ENCODE data around the gene MAN1A1. TPM values are rescaled to one million over a fixed set of nuclear protein-coding genes. Genes with fewer than 3 reads are reported as not detected.

The MAN1A1 gene
- polyA plus RNA-seq, 1 donor from 2014 or later = 4.6 TPM

GRCh38 chr6:119176445-119176844 is 173.1 kb downstream of the MAN1A1 start:
- Histone ChIP-seq H3K36me3 (ENCODE audit: insufficient read depth, low read length) (no peaks in the 10 kb centered on the region), H3K27ac (ENCODE audit: low read length) (no peak overlapping the region), H4K20me1 (ENCODE audit: insufficient read depth) (no peaks in the 10 kb centered on the region), H3K9me2 (ENCODE audit: insufficient read depth, low read length) (no peaks in the 10 kb centered on the region), H3K4me2 (ENCODE audit: low read length) (no peak overlapping the region), H3K4me3 (ENCODE audit: low read length) (no peak overlapping the region), H3F3A (ENCODE audit: insufficient read depth, low read length, poor library complexity, severe bottlenecking) (no peaks in the 10 kb centered on the region), H3K9ac (ENCODE audit: low read length) (no peak overlapping the region), H2AFZ (ENCODE audit: low read depth, low read length) (no peak overlapping the region), H3K27me3 (ENCODE audit: insufficient read depth, low read depth, low read length) (no peaks in the 10 kb centered on the region), H3K9me3 (ENCODE audit: low read length) (no peaks in the 10 kb centered on the region), H3K79me2 (replicated peaks; ENCODE audit: insufficient read depth, low read length) (no peaks in the 10 kb centered on the region)
- no peak for TF ChIP-seq EZH2 (IDR thresholded peaks at IDR 0.05; ENCODE audit: borderline replicate concordance, insufficient read depth, low read length, poor library complexity, severe bottlenecking)
- TF ChIP-seq CTCF (IDR thresholded peaks at IDR 0.05; ENCODE audit: poor library complexity, severe bottlenecking) = no peak
- TF ChIP-seq SMC3 (conservative IDR thresholded peaks at IDR 0.05; ENCODE audit: poor library complexity) = no peak
- TF ChIP-seq POLR2AphosphoS5 (IDR thresholded peaks at IDR 0.05) = no peak
- no peak for TF ChIP-seq MXI1 (conservative IDR thresholded peaks at IDR 0.05; ENCODE audit: poor library complexity, severe bottlenecking)
- no peak for TF ChIP-seq EP300 (conservative IDR thresholded peaks at IDR 0.05; ENCODE audit: poor library complexity, severe bottlenecking)
- TF ChIP-seq REST (IDR thresholded peaks at IDR 0.05; ENCODE audit: borderline replicate concordance) = no peak
- TF ChIP-seq TAF1 (IDR thresholded peaks at IDR 0.05; ENCODE audit: low read depth) = no peak
- TF ChIP-seq RAD21 (conservative IDR thresholded peaks at IDR 0.05) = no peak

GRCh38 chr6:119174879-119175817 is 174.4 kb downstream of the MAN1A1 start:
- Histone ChIP-seq H3K36me3 (ENCODE audit: insufficient read depth, low read length) (no peaks in the 10 kb centered on the region), H3K27me3 (ENCODE audit: insufficient read depth, low read depth, low read length) (no peaks in the 10 kb centered on the region), H3K4me2 (ENCODE audit: low read length) (no peak overlapping the region), H3K79me2 (replicated peaks; ENCODE audit: insufficient read depth, low read length) (no peaks in the 10 kb centered on the region), H2AFZ (ENCODE audit: low read depth, low read length) (no peak overlapping the region), H3K9ac (ENCODE audit: low read length) (no peak overlapping the region), H3K9me3 (ENCODE audit: low read length) (no peaks in the 10 kb centered on the region), H3K4me3 (ENCODE audit: low read length) (no peak overlapping the region), H3F3A (ENCODE audit: insufficient read depth, low read length, poor library complexity, severe bottlenecking) (no peaks in the 10 kb centered on the region), H4K20me1 (ENCODE audit: insufficient read depth) (no peaks in the 10 kb centered on the region), H3K9me2 (ENCODE audit: insufficient read depth, low read length) (no peaks in the 10 kb centered on the region), H3K27ac (ENCODE audit: low read length) (no peak overlapping the region)
- no peak for TF ChIP-seq MXI1 (conservative IDR thresholded peaks at IDR 0.05; ENCODE audit: poor library complexity, severe bottlenecking)
- no peak for TF ChIP-seq RAD21 (conservative IDR thresholded peaks at IDR 0.05)
- TF ChIP-seq CTCF (IDR thresholded peaks at IDR 0.05; ENCODE audit: poor library complexity, severe bottlenecking) = no peak
- no peak for TF ChIP-seq REST (IDR thresholded peaks at IDR 0.05; ENCODE audit: borderline replicate concordance)
- TF ChIP-seq EP300 (conservative IDR thresholded peaks at IDR 0.05; ENCODE audit: poor library complexity, severe bottlenecking) = no peak
- TF ChIP-seq EZH2 (IDR thresholded peaks at IDR 0.05; ENCODE audit: borderline replicate concordance, insufficient read depth, low read length, poor library complexity, severe bottlenecking) = no peak

Measured in neural cell (in vitro differentiated cells).